ENCODE measurements around the gene ZNF480. TPM values are rescaled to one million over a fixed set of nuclear protein-coding genes. Genes with fewer than 3 reads are reported as not detected.
"Not testable (repeated sequence)": the region's sequence is repeated elsewhere in the genome, so short reads cannot be mapped to it uniquely, and the experiment has no call there.

ZNF480 gene
- 16.0 TPM for total RNA-seq
- long read RNA-seq, full-length matches to known transcripts, result 4 of 8 reads
- long read RNA-seq, partial matches to known transcripts, result 0 of 8 reads
- long read RNA-seq, other reads (novel, unspliced or antisense), result 4 of 8 reads

DNA sequence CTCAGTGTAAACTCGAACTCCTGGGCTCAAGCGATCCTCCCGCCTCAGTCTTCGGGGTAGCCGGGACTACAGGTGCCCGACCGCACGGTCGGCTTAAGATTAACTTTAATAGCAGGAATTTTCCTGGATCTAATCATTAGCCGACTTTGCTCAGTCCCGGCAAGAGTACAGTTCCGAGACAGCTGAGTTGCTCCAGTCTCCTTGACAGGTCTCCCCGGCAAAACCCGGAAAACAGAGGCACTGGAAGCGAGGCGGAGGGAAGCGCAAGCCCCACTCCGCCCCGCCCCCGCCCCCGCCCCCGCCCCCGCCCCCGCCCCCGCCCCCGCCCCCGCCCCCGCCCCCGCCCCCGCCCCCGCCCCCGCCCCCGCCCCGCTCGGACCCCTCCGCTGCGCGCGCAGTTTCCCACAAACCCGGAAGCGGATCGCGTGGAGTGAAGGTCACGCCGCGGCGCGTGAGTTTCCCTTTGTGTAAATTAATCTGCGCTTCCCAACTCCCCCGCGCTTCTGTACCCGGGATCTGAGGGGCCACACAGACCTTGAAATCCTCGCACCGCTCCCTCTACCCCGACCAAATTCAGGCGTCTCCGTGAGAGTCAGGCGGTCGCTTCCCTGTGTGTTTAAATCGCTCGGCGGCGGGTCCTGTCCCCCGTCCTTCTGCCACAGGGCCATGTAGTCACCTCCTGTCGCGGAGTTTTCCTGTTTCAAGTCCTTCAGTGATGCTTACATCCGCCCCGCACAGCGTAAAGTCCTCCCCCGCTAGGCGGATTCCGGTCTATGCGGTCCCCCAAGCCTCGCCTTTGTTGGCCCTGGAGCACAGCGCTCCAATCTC is at the start of gene ZNF480:
TSS of gene ZNF480 (plus strand) at position 397 of the 828 bp plus-strand sequence. CDS start 3,244 bp downstream, outside the sequence.
- peak; percentile 86 for ATAC-seq
- intact Hi-C loops (cut with micrococcal nuclease), result no loop called here
- DNase-seq, result peak; percentile 94

DNA sequence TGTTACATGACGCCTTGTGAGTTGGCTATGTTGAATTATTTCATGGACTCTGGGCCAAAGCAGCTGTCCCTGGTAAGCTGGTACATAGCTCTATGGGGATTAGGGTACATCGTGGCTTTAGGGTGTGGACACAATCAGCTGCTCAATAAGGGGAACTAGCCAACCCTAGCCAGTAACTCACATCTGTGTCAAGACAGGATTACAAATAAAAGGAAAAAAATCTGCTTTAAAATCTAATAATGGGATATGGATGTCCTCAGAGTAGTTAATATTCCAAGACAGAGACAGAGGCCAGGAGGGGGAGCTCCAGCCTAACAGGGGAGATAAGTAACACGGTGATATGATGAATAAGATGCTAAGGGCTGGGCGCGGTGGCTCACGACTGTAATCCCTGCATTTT is 48.7 kb upstream of the ZNF480 start:
- ATAC-seq (peak; percentile 63), DNase-seq (peak; percentile 59)
- intact Hi-C loops (cut with micrococcal nuclease), result no loop called here

DNA sequence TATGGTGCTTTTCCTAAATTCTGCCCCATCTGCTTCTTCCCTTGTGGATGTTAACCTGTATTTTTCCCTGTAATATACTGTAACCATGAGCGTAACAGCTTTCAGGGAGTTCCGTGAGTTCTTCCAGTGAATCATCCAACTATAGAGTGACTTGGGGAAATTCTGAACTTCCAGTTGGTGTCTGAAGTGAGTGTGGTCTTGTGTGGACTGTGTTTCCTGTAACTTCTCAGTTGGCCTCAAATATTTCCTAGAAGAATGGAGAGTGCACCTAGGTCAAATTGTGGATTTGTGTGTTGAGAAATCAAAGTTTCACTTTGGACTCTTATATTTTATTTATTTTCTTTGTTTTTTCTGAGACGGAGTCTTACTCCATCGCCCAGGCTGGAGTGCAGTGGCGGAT is 38.5 kb upstream of the ZNF480 start:
- no peak for ATAC-seq
- no peak for DNase-seq
- intact Hi-C loops (cut with micrococcal nuclease), result no loop called here

DNA sequence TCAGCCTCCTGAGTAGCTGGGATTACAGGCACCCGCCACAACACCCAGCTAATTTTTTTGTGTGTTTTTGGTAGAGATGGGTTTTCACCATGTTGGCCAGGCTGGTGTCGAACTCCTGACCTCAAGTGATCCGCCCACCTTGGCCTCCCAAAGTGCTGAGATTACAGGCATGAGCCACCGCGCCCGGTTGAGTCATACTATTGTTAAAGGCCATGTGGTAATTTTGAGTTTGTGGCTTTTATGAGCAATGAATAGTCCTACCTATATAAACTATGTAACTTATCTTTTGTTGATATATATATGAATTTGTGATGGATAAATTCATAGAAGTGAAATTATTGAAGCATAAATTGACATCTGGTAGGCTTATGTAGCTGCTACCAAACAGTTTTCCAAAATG is 31.4 kb upstream of the ZNF480 start:
- DNase-seq; ATAC-seq; intact Hi-C loops (cut with micrococcal nuclease): not testable (repeated sequence)

DNA sequence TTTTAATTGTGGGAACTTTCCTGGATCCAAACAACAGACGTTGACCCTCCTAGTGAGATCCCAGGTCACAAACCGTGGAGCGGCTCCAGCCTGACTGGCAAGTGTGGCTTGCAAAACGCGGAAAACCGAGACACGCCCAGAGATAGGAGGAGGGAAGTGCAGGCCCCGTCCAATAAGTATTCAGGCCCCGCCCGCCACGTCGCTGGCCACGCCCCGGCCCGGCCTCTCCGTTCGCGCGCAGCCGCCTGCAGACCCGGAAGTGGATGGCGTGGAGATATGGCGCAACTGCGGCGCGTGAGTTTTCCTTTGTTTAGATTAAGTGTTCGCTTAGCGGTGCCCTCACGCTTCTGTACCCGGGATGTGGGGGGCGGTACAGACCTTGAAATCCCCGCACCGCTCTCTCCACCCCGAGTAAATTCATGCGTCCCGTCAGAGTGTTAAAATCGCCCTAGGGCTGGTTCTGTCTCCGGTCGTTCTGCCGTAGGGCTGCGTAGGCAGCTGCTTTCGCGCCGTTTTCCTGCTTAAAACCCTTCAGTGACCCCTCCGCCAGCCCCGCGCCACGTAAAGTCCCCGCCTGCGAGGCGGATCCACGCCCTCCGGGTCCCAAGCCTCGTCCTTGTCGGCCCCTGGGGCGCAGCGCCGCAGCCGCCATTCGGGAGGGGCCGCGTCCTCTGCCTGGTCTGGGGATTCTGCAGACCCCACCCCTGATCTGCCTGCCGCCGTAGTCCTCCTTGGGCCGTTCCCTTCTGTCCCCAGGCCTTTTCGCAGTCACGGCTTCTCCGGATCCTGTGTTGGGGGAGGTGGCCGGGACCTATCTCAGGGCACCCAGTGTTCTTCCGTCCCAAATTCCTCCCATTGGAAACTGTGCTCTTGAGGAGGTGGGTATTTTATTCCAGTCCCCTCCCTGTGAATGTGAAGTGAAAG is 27.4 kb upstream of the ZNF480 start, which contains the start of gene ZNF766:
TSS of gene ZNF766 (plus strand) at position 250 of the 924 bp plus-strand sequence. CDS start at position 277, 27 bp downstream.
- DNase-seq, result peak; percentile 98
- intact Hi-C loops (cut with micrococcal nuclease), result no loop called here
- ATAC-seq, result peak; percentile 100

DNA sequence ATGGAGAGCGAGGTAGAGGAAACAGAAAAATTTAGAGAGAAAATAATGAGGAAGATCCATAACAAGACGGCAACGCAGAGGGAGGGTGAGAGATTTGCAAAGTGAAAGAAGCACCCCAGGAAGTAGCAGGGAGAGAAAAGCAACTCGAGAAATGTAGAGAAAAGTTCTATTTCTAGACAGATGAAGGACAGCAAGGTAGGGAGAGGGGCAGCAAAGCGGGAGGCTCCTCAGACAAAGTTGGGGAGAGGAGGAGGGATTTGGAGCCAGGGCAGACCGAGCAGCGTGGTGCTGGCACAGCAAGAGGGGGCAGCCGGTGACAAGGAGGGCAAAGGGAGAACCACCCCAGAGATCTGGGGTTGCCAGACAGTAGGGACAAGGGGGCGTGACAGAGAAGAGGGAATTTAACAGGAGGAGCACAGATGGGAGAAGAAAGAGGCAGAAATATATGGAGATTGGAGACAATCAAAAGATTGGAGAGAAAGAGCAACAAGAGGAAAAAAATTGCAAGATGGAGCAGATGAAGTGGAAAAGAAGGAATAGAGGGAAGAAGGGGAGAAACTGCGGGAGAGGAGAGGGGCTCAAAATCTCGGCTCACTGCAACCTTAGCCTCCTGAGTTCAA is 26.6 kb upstream of the ZNF480 start:
- peak; percentile 9 for ATAC-seq
- intact Hi-C loops (cut with micrococcal nuclease), result no loop called here
- no peak for DNase-seq

DNA sequence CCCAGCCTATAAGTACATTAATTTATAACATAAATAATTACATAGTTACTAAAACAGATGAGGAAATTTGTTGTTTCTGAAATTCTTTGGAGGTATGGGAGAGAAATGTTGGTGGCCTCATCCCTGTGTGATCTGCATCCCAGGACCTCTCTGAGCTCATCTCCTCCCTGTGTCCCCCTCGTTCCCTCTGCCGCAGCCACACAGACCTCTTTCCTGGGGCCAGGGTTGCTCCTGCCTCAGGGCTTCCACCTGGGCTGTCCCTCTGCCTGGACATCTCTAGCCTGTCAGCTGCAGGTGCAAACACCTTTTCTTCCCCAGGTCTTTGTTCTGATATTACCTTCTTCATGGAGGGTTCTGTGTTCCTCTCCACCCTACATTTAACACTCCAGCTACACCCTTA is 23.7 kb upstream of the ZNF480 start:
- ATAC-seq, result no peak
- intact Hi-C loops (cut with micrococcal nuclease), result no loop called here
- no peak for DNase-seq

DNA sequence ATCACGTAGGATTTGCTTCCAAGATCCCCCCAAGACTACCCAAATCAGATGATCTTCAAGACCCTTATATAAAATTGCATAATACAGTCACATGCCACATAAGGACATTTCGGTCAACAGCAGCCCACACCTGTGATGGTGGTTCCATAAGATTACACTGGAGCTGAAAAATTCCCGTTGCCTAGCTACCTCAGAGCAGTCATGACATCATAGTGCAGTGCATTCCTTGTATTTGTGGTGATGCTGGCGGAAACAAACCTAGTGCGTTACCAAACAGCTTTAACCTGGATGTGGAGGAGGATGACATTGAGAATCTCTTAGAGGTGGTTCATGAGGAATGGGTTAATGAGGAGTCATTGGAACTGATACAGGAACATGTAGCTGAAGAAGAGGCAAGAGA is 22.8 kb upstream of the ZNF480 start:
- DNase-seq, result no peak
- no peak for ATAC-seq
- intact Hi-C loops (cut with micrococcal nuclease), result no loop called here

DNA sequence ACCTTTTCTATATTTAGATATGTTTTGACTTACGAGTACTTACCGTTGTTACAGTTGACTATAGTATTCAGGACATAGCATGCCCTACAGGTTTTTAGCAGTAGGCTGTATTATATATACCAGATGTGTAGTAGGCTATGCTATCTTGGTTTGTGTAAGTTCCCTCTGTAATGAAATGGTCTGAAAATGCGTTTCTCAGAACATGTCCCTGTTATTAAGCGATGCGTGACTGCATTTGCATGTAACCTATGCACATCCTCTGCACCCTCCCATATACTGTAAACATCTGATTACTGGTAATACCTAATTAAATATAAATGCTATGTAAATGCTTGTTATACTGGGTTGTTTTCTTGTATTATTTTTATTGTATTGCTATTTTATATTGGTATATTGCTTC is 21.0 kb upstream of the ZNF480 start:
- ATAC-seq (no peak), DNase-seq (no peak)
- intact Hi-C loops (cut with micrococcal nuclease), result no loop called here

DNA sequence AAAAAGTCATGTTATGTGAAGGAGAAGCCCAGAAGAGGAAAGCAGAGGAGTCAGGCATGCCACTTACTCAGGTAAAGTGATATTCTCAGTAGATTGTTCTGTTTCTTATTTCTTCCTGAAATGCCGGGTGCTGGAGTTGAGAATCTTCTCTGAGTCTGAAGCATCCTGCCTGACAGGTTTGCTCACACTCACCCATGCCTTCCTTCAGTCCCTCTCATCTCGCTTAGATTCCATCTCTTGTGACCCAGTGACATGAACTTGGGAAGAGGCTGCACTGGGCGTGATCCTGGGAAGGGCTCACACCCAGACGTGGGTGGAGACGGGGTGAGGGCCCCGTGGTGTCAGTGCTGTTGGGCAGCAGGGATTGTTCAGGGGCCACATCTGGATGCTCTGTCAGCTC is 19.5 kb upstream of the ZNF480 start:
- DNase-seq (no peak), ATAC-seq (no peak)
- intact Hi-C loops (cut with micrococcal nuclease), result no loop called here

DNA sequence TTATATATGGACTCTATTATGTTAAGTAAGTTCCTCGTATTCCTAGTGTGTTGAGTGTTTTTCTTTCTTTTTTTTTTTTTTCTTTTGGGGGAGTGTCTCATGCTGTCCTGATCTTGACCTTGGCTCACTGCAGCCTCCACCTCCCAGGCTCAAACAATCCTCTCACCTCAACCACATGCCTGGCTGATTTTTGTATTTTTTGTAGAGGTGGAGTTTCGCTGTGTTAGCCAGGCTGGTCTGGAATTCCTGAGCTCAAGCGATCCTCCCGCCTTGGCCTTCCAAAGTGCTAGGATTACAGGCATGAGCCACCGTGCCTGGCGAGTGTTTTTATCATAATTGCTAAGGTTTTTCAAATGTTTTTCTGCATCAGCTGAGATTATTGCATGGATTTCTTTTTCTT is 10.7 kb upstream of the ZNF480 start:
- ATAC-seq (no peak), DNase-seq (no peak)
- intact Hi-C loops (cut with micrococcal nuclease), result no loop called here

DNA sequence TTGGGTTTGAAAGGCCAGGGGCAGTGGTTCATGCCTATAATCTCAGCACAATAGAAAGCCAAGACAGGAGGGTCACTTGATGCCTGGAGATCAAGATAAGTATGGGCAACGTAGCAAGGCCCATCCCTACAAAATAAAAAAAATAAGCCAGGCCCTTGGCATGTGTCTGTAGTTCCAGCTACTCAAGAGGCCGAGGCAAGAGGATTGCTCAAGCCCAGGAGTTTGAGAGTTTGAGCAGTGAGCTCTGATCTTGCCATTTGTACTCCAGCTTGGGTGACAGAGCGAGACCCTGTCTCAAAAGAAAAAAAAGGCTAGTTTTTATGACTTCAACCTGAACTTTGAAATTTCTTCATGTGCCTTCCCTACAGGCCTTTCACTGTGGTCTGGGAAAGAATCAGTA is 5.2 kb upstream of the ZNF480 start:
- DNase-seq, result no peak
- intact Hi-C loops (cut with micrococcal nuclease), result no loop called here
- ATAC-seq, result no peak

DNA sequence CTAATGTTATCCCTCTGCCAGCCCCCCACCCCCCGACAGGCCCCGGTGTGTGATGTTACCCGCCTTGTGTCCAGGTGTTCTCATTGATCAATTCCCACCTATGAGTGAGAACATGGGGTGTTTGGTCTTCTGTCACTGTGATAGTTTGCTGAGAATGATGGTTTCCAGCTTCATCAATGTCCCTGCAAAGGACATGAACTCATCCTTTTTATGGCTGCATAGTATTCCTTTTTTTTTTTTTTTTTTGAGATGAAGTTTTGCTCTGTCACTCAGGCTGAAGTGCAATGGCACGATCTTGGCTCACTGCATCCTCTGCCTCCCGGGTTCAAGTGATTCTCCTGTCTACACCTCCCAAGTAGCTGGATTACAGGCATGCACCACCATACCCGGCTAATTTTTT is 4.0 kb upstream of the ZNF480 start:
- intact Hi-C loops (cut with micrococcal nuclease); ATAC-seq; DNase-seq: not testable (repeated sequence)

DNA sequence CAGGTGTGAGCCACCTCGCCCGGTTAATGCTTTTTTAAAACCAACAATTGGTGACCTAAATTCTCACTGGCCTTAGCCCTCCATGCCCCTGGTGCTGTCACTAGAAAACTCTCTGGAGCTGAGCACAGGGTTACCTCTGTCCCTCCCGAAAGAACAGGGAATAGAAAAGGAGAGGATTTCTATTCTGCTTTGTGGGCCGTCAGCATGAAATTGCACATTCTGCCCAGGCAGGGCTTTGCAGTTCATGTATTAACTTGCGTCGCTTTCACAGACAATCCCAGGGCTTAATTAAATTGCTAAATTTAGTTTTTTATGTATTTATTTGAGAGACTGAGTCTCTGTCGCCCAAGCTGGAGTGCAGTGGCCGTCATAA is 583 bp upstream of the ZNF480 start:
- DNase-seq (no peak), ATAC-seq (peak; percentile 19)

DNA sequence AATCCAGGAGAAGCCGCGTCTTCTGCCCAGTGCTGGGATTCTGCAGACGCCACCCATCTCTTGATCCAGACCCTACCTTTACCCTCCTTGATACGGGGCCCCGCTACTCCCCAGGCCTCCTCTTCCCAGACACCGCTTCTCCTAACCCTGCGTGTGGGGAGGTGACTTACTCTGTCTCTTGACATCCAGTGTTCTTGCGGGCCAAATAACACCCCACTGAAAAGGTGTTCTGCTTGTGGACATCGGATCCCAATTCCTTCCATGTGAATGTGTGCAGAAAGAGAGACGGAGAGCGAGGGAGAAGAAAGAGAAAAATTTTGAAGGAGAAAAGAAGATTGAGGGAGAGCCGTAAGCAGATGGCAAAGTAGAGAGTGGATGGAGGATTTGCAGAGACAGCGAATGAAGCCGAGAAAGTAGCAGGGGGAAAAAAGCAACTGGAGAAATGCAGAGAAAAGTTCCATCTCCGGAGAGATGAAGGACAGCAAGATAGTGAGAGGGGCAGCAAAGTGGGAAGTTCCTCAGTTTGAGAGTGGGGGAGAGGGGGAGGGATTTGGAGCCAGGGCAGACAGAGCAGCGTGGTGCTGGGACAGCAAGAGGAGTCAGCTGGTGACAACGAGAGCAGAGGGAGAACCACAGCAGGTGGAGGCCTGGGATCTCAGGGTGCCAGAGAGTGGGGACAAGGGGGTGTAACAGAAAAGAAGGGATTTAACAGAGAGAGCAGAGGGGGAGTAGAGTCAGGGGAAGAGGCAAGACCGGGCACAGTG is 814 bp downstream of the ZNF480 start:
- intact Hi-C loops (cut with micrococcal nuclease), result no loop called here
- DNase-seq (no peak), ATAC-seq (no peak)

More for the DNA sequence above, 583 bp upstream of the ZNF480 start:
- intact Hi-C loops (cut with micrococcal nuclease), result no loop called here

DNA sequence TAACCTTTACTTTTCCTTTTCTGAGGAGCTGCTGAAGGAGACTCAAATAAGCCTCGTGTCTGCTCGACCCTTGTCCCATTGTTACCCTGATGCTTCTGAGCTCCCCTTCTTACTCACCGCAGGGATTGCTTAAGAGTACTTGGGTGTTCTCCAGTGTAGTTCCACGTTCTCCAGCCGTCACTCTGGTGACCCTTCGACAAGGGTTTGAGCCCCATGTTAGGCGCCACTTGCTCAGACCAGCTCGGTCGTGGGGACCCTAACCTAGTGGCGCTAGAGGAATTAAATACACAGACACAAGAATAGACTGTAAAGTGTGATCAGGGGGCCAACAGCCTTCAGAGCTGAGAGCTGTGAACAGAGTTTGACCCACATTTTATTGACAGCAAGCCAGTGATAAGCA is 10.3 kb downstream of the ZNF480 start:
- no peak for ATAC-seq
- intact Hi-C loops (cut with micrococcal nuclease), result no loop called here
- no peak for DNase-seq

DNA sequence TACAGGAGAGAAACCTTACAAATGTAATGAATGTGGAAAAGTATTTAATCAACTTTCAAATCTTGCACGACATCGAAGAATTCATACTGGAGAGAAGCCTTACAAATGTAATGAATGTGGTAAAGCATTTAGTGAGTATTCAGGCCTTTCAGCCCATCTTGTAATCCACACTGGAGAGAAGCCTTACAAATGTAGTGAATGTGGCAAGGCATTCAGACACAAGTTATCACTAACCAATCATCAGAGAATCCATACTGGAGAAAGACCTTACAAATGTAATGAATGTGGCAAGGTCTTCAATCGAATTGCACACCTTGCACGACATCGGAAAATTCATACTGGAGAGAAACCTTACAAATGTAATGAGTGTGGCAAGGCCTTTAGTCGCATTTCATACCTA is 25.5 kb downstream of the ZNF480 start:
- intact Hi-C loops (cut with micrococcal nuclease), result no loop called here
- DNase-seq (no peak), ATAC-seq (no peak)

DNA sequence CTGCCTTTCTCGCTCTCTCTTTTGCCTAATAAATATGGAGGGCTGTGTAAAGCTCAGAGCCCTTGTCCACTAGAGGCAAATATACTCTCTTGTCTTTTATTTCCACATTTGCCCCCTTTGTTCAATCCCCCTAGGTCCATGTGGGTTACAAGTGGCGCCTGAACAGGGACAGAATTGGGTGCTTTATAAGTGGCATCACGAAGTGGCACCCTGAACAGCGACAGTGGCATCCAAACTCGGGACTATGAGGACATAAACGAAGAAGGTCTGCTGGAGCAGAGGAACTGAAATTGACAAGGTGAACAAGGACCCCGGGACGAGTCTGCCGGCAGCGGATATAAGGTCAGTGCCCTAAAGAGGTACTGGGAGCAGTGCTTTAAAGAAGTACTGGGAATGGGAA is 34.8 kb downstream of the ZNF480 start:
- no peak for DNase-seq
- intact Hi-C loops (cut with micrococcal nuclease), result no loop called here
- no peak for ATAC-seq

DNA sequence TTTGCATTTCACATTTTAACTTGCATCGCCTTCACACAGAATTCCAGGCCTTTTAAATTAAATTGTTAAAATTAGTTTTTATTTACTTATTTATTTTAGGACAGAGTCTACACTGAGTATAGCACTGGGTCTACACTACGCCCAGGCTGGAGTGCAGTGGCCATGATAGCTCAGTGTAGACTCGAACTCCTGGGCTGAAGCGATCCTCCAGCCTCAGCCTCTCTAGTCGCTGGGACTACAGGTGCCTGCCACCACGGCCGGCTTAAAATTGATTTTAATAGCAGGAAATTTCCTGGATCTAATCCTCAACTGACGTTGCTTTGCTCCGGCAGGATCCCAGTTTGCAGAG is 38.8 kb downstream of the ZNF480 start:
- intact Hi-C loops (cut with micrococcal nuclease), result no loop called here
- ATAC-seq, result peak; percentile 49
- no peak for DNase-seq
